HepG2 (cell line): ENCODE data around the gene CARD16. TPM values are rescaled to one million over a fixed set of nuclear protein-coding genes. Genes with fewer than 3 reads are reported as not detected.
"Not testable (repeated sequence)": the region's sequence is repeated elsewhere in the genome, so short reads cannot be mapped to it uniquely, and the experiment has no call there.

Experiments used
- ATAC-seq: fragments of 200-7000 bp; cut with Tn5 transposase; 3 replicates; pipeline ENCODE4 v1.9.1; 2020; ENCODE audit warnings: mild to moderate bottlenecking, moderate library complexity
- BruUV-seq: library from RNA; stranded (reverse); fragments of 400-500 nt; replicated peaks from 2 replicates; lab custom pipeline; 2021; lab: Mats Ljungman, UMichigan
- CTCF ChIA-PET: fragments of 300-600 bp; formaldehyde crosslinking; extraction: SDS; loops from one replicate; lab custom pipeline; 2021; ENCODE audit warnings: low total read pairs, inconsistent platforms, low intra/inter-chr PET ratio; lab: Yijun Ruan, JAX
- POLR2A ChIA-PET: fragments of 350-600 bp; sonication (Branson Sonifier 250); formaldehyde crosslinking; loops from one replicate; lab custom pipeline; 2020; ENCODE audit warnings: antibody characterized with exemption, inconsistent platforms; lab: Yijun Ruan, JAX
- DNase-seq: peaks from one replicate; pipeline ENCODE4 v3.0.0-alpha.2; 2015; ENCODE audit warnings: low spot score
- FAIRE-seq: peaks from 3 replicates; lab custom pipeline; 2011; peaks lifted over from hg19 to GRCh38; lab: Jason Lieb, UNC
- H2AFZ ChIP-seq: one replicate; pipeline ENCODE4 v1.6.1; 2011; ENCODE audit warnings: low read length, inconsistent platforms
- H3K27ac ChIP-seq: fragments of 300-600 bp; 3 replicates; pipeline ENCODE4 v1.8.0; 2011; ENCODE audit warnings: mixed run types, mild to moderate bottlenecking, mixed read lengths, low read length, inconsistent platforms; ENCODE audit not compliant: insufficient read depth; ENCODE audit errors: extremely low read length
- H3K27me3 ChIP-seq, 2 experiments: fragments of 200-600 bp in 1 of 2; 2 replicates in 1 of 2; 3 replicates in 1 of 2; pipeline versions ENCODE4 v1.6.0 to v1.8.0; 2011; ENCODE audit warnings: low read length in 2 of 2, mild to moderate bottlenecking in 2 of 2, moderate library complexity in 2 of 2, inconsistent platforms in 1 of 2; ENCODE audit not compliant: insufficient read depth in 2 of 2, control insufficient read depth in 1 of 2
- H3K36me3 ChIP-seq, 2 experiments: fragments of 200-600 bp in 1 of 2; replicated peaks in 1 of 2; 2 replicates in 1 of 2; 3 replicates in 1 of 2; pipeline versions ENCODE4 v1.5.1 to v1.8.0; 2011; ENCODE audit warnings: low read length in 2 of 2, inconsistent platforms in 1 of 2; ENCODE audit not compliant: insufficient read depth in 2 of 2, control insufficient read depth in 1 of 2
- H3K4me1 ChIP-seq: 2 replicates; pipeline ENCODE4 v1.5.1; 2012; ENCODE audit warnings: low read length, inconsistent platforms; ENCODE audit not compliant: insufficient read depth
- H3K4me2 ChIP-seq: 2 replicates; pipeline ENCODE4 v1.6.0; 2011; ENCODE audit warnings: low read depth, low read length, inconsistent platforms
- H3K4me3 ChIP-seq, 3 experiments: fragments of 200-600 bp in 1 of 3; sonication (generic), shearing (Covaris generic) in 1 of 3; replicated peaks in 1 of 3; 2 replicates each; pipeline ENCODE4 v1.5.1; 2011 to 2016; ENCODE audit warnings: low read length in 3 of 3, inconsistent platforms in 2 of 3, low read depth in 2 of 3, mild to moderate bottlenecking in 2 of 3, control low read depth in 1 of 3, mixed read lengths in 1 of 3; ENCODE audit not compliant: insufficient read depth in 1 of 3
- H3K79me2 ChIP-seq: one replicate; pipeline ENCODE4 v1.6.1; 2011; ENCODE audit warnings: low read length, inconsistent platforms; ENCODE audit not compliant: insufficient read depth
- H3K9ac ChIP-seq: 2 replicates; pipeline ENCODE4 v1.6.0; 2011; ENCODE audit warnings: mild to moderate bottlenecking, low read depth, low read length, inconsistent platforms; ENCODE audit not compliant: insufficient read depth
- H3K9me3 ChIP-seq: 2 replicates; pipeline ENCODE4 v1.5.1; 2012; ENCODE audit warnings: mild to moderate bottlenecking, low read length
- H4K20me1 ChIP-seq: 2 replicates; pipeline ENCODE4 v1.6.0; 2011; ENCODE audit warnings: inconsistent platforms, mild to moderate bottlenecking, low read length, moderate library complexity; ENCODE audit not compliant: insufficient read depth
- WGBS: methylation state at CpG from one replicate; pipeline ENCODE4 v1.1.6; 2017; ENCODE audit warnings: low lambda C conversion rate; 5-methylcytosine and 5-hydroxymethylcytosine counted together
- in situ Hi-C: cut with HindIII; loops from 2 replicates; pipeline ENCODE4 v1.10.0; 2017; ENCODE audit warnings: low pct_unique_long_range_greater_than_20kb; ENCODE audit not compliant: extremely low pct_ligation_motif_present
- intact Hi-C: fragments of 100-400 bp; cut with micrococcal nuclease; formaldehyde crosslinking; loops from one replicate; pipeline ENCODE4 v1.10.0; 2022; ENCODE audit not compliant: unreplicated experiment
- polyA plus RNA-seq, 8 experiments: library from polyadenylated mRNA; depleted of rRNA in 3 of 8; stranded (reverse) in 7 of 8; unstranded in 1 of 8; fragments of >200 nt; fragmentation: Illumina TruSeq in 4 of 8; extraction: Trizol in 4 of 8; gene quantifications; 2 replicates each; pipeline versions ENCODE4 v1.2.1 to v1.2.3, GENCODE V29; 2011 to 2016; ENCODE audit warnings: low read depth in 4 of 8, missing spikeins in 1 of 8, mixed read lengths in 1 of 8; ENCODE audit not compliant: insufficient read depth in 1 of 8
- total RNA-seq, 5 experiments: library from RNA; depleted of rRNA; stranded (reverse); fragments of >200 nt; fragmentation: Illumina TruSeq; extraction: Trizol; gene quantifications; 2 replicates each; pipeline ENCODE4 v1.2.3, GENCODE V29; 2016; ENCODE audit warnings: low read depth in 1 of 5
- TF ChIP-seq, protein P1 (sequence below): sonication (generic); formaldehyde crosslinking; conservative IDR thresholded peaks from 2 replicates; pipeline ENCODE4 v1.4.0; 2020; ENCODE audit warnings: mild to moderate bottlenecking, missing genetic modification reagents, moderate library complexity

Gene CARD16
- total and polyA plus RNA-seq, 2 of the 13 experiments (the other 11 are each of a cell fraction or from before 2014, with no cell fraction given): 0.34 TPM; not detected in 1

DNA sequence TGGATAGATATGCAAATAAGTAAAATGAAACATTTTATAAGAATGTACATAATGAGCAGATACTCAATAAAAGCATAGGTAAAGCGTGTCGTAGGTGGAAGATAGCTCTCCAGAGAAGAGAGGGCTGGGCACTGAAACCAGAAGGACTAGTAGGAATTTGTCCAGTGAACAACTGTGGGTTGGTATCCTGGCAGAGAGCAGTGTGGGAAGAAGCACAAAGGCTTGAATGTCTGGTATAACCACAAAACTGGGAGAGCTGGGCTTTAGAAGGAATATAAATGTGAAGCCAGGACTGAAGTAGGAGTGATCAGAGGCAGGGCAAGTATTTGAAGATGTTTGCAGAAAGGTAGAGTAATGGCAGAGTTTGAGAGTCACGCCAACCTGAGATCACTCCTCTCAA, 33.1 kb upstream of the CARD16 start:
- intact Hi-C loops: no loop called here
- no peaks in the 10 kb centered on the region for H3K36me3 ChIP-seq
- no peak overlapping the region for H2AFZ ChIP-seq
- DNase-seq: no peak
- no peaks in the 10 kb centered on the region for H4K20me1 ChIP-seq
- TF ChIP-seq, protein P1, sequence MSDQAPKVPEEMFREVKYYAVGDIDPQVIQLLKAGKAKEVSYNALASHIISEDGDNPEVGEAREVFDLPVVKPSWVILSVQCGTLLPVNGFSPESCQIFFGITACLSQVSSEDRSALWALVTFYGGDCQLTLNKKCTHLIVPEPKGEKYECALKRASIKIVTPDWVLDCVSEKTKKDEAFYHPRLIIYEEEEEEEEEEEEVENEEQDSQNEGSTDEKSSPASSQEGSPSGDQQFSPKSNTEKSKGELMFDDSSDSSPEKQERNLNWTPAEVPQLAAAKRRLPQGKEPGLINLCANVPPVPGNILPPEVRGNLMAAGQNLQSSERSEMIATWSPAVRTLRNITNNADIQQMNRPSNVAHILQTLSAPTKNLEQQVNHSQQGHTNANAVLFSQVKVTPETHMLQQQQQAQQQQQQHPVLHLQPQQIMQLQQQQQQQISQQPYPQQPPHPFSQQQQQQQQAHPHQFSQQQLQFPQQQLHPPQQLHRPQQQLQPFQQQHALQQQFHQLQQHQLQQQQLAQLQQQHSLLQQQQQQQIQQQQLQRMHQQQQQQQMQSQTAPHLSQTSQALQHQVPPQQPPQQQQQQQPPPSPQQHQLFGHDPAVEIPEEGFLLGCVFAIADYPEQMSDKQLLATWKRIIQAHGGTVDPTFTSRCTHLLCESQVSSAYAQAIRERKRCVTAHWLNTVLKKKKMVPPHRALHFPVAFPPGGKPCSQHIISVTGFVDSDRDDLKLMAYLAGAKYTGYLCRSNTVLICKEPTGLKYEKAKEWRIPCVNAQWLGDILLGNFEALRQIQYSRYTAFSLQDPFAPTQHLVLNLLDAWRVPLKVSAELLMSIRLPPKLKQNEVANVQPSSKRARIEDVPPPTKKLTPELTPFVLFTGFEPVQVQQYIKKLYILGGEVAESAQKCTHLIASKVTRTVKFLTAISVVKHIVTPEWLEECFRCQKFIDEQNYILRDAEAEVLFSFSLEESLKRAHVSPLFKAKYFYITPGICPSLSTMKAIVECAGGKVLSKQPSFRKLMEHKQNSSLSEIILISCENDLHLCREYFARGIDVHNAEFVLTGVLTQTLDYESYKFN (CRISPR knock-in tag): no peak
- TF ChIP-seq, all 625 proteins: peak for 0
- ATAC-seq: no peak
- in situ Hi-C loops: no loop called here
- no peaks in the 10 kb centered on the region for H3K4me1 ChIP-seq
- no peak overlapping the region for H3K4me3 ChIP-seq
- no peak overlapping the region for H3K9ac ChIP-seq
- FAIRE-seq: no peak
- no TSS peak for BruUV-seq
- no peaks in the 10 kb centered on the region for H3K9me3 ChIP-seq
- 46% methylated on average over 3 of the region's 3 CpGs for WGBS
- POLR2A ChIA-PET: no interaction called here
- CTCF ChIA-PET: no interaction called here
- H3K79me2 ChIP-seq: no peaks in the 10 kb centered on the region
- no peak overlapping the region for H3K27ac ChIP-seq
- H3K27me3 ChIP-seq: no peaks in the 10 kb centered on the region
- H3K4me2 ChIP-seq: no peak overlapping the region

GRCh38 chr11:105077141-105077790, 32.1 kb upstream of the CARD16 start:
- ATAC-seq, in situ Hi-C loops, POLR2A ChIA-PET: not testable (repeated sequence)

More at GRCh38 chr11:105077141-105077790, 32.1 kb upstream of the CARD16 start:
- H3K36me3 ChIP-seq, DNase-seq, H3K4me3 ChIP-seq, CTCF ChIA-PET, H4K20me1 ChIP-seq, BruUV-seq, H3K79me2 ChIP-seq, H3K27ac ChIP-seq, H3K27me3 ChIP-seq, H3K4me2 ChIP-seq, FAIRE-seq, intact Hi-C loops, H3K9ac ChIP-seq, H3K9me3 ChIP-seq, H2AFZ ChIP-seq, H3K4me1 ChIP-seq: not testable (repeated sequence)
- whole genome bisulfite sequencing: 56% methylated on average over 3 of the region's 4 CpGs
